CD4-positive, alpha-beta T cell (primary cell): ENCODE measurements around the gene SLC25A29. TPM values are rescaled to one million over a fixed set of nuclear protein-coding genes. Genes with fewer than 3 reads are reported as not detected.

Experiments
- ATAC-seq: fragments of 200-7000 bp; cut with Tn5 transposase; one replicate; pipeline ENCODE4 v1.10.0; 2022; ENCODE audit warnings: mild to moderate bottlenecking; ENCODE audit not compliant: poor library complexity
- CTCF ChIA-PET: fragments of 350-600 bp; sonication (Branson Sonifier 250); formaldehyde crosslinking; loops from one replicate; lab custom pipeline; 2021; ENCODE audit warnings: antibody characterized with exemption, inconsistent platforms; lab: Charles Lee
- POLR2A ChIA-PET: fragments of 350-600 bp; sonication (Branson Sonifier 250); formaldehyde crosslinking; loops from one replicate; lab custom pipeline; 2021; ENCODE audit warnings: antibody characterized with exemption, inconsistent platforms; lab: Charles Lee
- DNase-seq, 14 experiments: peaks; one replicate each; pipeline ENCODE4 v3.0.0-alpha.2; 2013 to 2020; ENCODE audit warnings: mixed read lengths in 2 of 14
- H3K27ac ChIP-seq, 2 donors: one replicate each; pipeline versions ENCODE4 v1.5.1 to v1.7.0; 2013; ENCODE audit warnings: low read length in 2 of 2, low read depth in 1 of 2, mild to moderate bottlenecking in 1 of 2
- H3K27me3 ChIP-seq, 2 experiments: 1 replicate in 1 of 2; 2 replicates in 1 of 2; pipeline versions ENCODE4 v1.6.1 to v1.7.0; 2013; ENCODE audit warnings: low read length in 2 of 2, control low read depth in 1 of 2, mild to moderate bottlenecking in 1 of 2, moderate library complexity in 1 of 2; ENCODE audit not compliant: insufficient read depth in 2 of 2, control insufficient read depth in 1 of 2
- H3K36me3 ChIP-seq: one replicate; pipeline ENCODE4 v1.6.1; 2013; ENCODE audit warnings: low read length, control low read depth; ENCODE audit not compliant: insufficient read depth
- H3K4me1 ChIP-seq: one replicate; pipeline ENCODE4 v1.6.1; 2013; ENCODE audit warnings: low read length, control low read depth; ENCODE audit not compliant: insufficient read depth
- H3K4me3 ChIP-seq: one replicate; pipeline ENCODE4 v1.5.1; 2013; ENCODE audit warnings: mild to moderate bottlenecking, low read length, moderate library complexity
- H3K9me3 ChIP-seq, 2 experiments: 1 replicate in 1 of 2; 2 replicates in 1 of 2; pipeline versions ENCODE4 v1.6.1 to v1.7.0; 2013; ENCODE audit warnings: low read length in 2 of 2, mild to moderate bottlenecking in 2 of 2, control low read depth in 1 of 2, moderate library complexity in 1 of 2; ENCODE audit not compliant: control insufficient read depth in 1 of 2, insufficient read depth in 1 of 2
- H3K27ac Mint-ChIP-seq: one replicate; pipeline ENCODE4 v1.8.0; 2020; ENCODE audit warnings: mixed read lengths
- H3K27me3 Mint-ChIP-seq: one replicate; pipeline ENCODE4 v1.8.0; 2021; ENCODE audit warnings: mixed read lengths
- H3K36me3 Mint-ChIP-seq: one replicate; pipeline ENCODE4 v1.8.0; 2021; ENCODE audit warnings: low read depth, mixed read lengths
- H3K4me1 Mint-ChIP-seq: one replicate; pipeline ENCODE4 v1.8.0; 2021; ENCODE audit warnings: low read depth, mixed read lengths
- H3K4me3 Mint-ChIP-seq: one replicate; pipeline ENCODE4 v1.8.0; 2020; ENCODE audit warnings: mild to moderate bottlenecking, mixed read lengths
- H3K9me3 Mint-ChIP-seq: one replicate; pipeline ENCODE4 v1.8.0; 2020; ENCODE audit warnings: mixed read lengths
- intact Hi-C, 2 experiments: fragments of 100-400 bp; cut with DNase I in 1 of 2; cut with micrococcal nuclease in 1 of 2; formaldehyde crosslinking; loops; one replicate each; pipeline versions ENCODE4 v1.15.1 to v1.9.0; 2023 to 2025; cut with DNase I, micrococcal nuclease
- microRNA-seq: library from miRNA; unstranded; fragments of <30 nt; microRNA quantifications from one replicate; pipeline ENCODE4 v1.2.0, GENCODE V29; 2021; ENCODE audit warnings: borderline microRNAs expressed, borderline replicate concordance
- total RNA-seq, 174 experiments: library from RNA in 2 of 174; stranded (reverse) in 2 of 174; gene quantifications; one replicate each; pipeline ENCODE4 v1.2.3 and lab custom pipeline; 2021 to 2026
- TF ChIP-seq, protein P1 (sequence below): fragments of 200-600 bp; IDR thresholded peaks from one replicate; pipeline ENCODE4 v1.8.0; 2022; ENCODE audit warnings: antibody characterized with exemption, mild to moderate bottlenecking

Gene SLC25A29
- total RNA-seq, 2 experiments from 2014 or later, result 2.5 TPM

DNA sequence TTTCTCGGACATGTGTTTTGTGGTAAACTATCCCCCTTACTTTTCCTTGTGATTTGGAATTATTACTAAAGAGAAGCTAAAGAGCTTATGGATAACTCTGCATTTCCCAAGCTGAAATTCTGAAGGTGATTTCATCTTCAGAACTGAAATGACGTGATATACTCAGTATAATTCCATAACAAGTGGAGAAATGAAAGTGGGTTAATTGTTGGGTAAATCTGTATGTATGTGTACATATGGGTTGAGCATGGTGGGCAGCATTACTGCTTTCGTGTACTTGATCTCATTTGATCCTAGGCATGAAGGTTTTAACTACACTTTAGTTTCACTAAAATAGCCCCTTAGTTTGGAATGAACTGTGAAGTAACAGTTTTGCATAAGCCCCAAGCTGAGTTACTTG, 63.2 kb downstream of the SLC25A29 start:
- H3K27me3 Mint-ChIP-seq, result no peaks in the 10 kb centered on the region
- H3K36me3 ChIP-seq, result peaks cover 4% of the 10 kb centered on the region
- H3K4me1 Mint-ChIP-seq, result peaks cover 62% of the 10 kb centered on the region
- DNase-seq, result no peak
- peak overlapping the region; percentile 98 for H3K27ac Mint-ChIP-seq
- H3K27me3 ChIP-seq, result no peaks in the 10 kb centered on the region
- H3K36me3 Mint-ChIP-seq, result peaks cover 35% of the 10 kb centered on the region
- peaks cover 58% of the 10 kb centered on the region for H3K4me1 ChIP-seq
- H3K4me3 Mint-ChIP-seq, result peak overlapping the region; percentile 81
- TF ChIP-seq, protein P1, sequence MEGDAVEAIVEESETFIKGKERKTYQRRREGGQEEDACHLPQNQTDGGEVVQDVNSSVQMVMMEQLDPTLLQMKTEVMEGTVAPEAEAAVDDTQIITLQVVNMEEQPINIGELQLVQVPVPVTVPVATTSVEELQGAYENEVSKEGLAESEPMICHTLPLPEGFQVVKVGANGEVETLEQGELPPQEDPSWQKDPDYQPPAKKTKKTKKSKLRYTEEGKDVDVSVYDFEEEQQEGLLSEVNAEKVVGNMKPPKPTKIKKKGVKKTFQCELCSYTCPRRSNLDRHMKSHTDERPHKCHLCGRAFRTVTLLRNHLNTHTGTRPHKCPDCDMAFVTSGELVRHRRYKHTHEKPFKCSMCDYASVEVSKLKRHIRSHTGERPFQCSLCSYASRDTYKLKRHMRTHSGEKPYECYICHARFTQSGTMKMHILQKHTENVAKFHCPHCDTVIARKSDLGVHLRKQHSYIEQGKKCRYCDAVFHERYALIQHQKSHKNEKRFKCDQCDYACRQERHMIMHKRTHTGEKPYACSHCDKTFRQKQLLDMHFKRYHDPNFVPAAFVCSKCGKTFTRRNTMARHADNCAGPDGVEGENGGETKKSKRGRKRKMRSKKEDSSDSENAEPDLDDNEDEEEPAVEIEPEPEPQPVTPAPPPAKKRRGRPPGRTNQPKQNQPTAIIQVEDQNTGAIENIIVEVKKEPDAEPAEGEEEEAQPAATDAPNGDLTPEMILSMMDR, result no peak
- no peak for ATAC-seq
- intact Hi-C loops, result loop anchor here in 1 of 2 experiments (2.0 to 5.0 kb wide), 3 partner anchors 42 to 271 kb away; partner anchors contain the start of gene EVL
- H3K4me3 ChIP-seq, result no peak overlapping the region
- no peak overlapping the region for H3K27ac ChIP-seq
- no peaks in the 10 kb centered on the region for H3K9me3 Mint-ChIP-seq
- H3K9me3 ChIP-seq, result no peaks in the 10 kb centered on the region
- ChIA-PET CTCF (interaction anchor here (0.9 to 1.3 kb wide), 3 partner anchors 34 to 135 kb away, joined by 3 to 4 read pairs (median 3); no protein-coding TSS in a partner anchor), POLR2A (interaction anchor here (5.0 kb wide), 1 partner anchor 20 kb away, joined by 69 read pairs; no protein-coding TSS in a partner anchor)

DNA sequence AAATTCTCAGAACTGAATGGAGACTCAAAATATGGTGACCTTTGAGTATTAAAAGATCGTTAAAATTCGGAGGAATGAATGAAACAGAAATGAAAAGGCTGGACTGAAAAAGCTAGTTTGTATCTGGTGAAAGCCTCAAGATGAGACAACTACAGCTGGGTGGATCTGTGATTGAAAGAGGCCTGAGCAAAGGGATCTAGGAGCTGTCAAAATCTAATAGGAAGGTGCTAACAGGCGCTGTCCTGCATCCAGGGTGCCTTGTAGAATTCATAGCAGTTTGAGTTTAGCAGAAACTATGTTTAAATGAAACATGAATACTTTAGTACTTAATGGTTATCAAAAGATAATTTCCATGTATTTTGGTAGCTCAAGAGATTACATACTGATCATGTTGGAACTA, 65.0 kb downstream of the SLC25A29 start:
- H3K36me3 ChIP-seq, result peaks cover 4% of the 10 kb centered on the region
- peak overlapping the region; percentile 78 for H3K4me3 ChIP-seq
- TF ChIP-seq, protein P1, result no peak
- CTCF ChIA-PET, result interaction anchor here (0.6 to 2.3 kb wide), 7 partner anchors 19 to 173 kb away, joined by 3 to 10 read pairs (median 5); no protein-coding TSS in a partner anchor
- H3K4me1 ChIP-seq, result peaks cover 53% of the 10 kb centered on the region
- no peaks in the 10 kb centered on the region for H3K27me3 ChIP-seq
- intact Hi-C loops, result loop anchor here (2.0 to 5.0 kb wide), 3 partner anchors 44 to 269 kb away; partner anchors contain the start of gene EVL (in 1 of the 2)
- no peaks in the 10 kb centered on the region for H3K27me3 Mint-ChIP-seq
- peak overlapping the region; percentile 97 for H3K4me3 Mint-ChIP-seq
- no peaks in the 10 kb centered on the region for H3K9me3 Mint-ChIP-seq
- POLR2A ChIA-PET, result interaction anchor here (0.7 to 5.0 kb wide), 15 partner anchors 17 to 636 kb away, joined by 3 to 69 read pairs (median 5); partner anchors contain the start of genes CCDC85C and EVL
- H3K4me1 Mint-ChIP-seq, result peaks cover 63% of the 10 kb centered on the region
- peak overlapping the region; percentile 98 for H3K27ac Mint-ChIP-seq
- DNase-seq (no peak), ATAC-seq (no peak)
- H3K9me3 ChIP-seq, result no peaks in the 10 kb centered on the region
- H3K36me3 Mint-ChIP-seq, result peaks cover 36% of the 10 kb centered on the region
- H3K27ac ChIP-seq, result peak overlapping the region; percentile 82 to 86

Small RNA genes lying within 50 kb of the gene (microRNA-seq; reads per million reads assigned to microRNA genes)
- gene MIR345 (8.1 reads per million, percentile 35 among the genes with 10 or more reads in this experiment), gene MIR6764 (not detected)

Other genes starting within 250 kb of the SLC25A29 start
- gene EVL, start 241.0 kb downstream of the SLC25A29 start, total RNA-seq, result 100 to 1,000 TPM; 660 to 678 TPM
- under 1 TPM in 1 of 2 experiments, not detected in 1; 0.11 TPM for gene DEGS2, start 146.8 kb downstream of the SLC25A29 start, total RNA-seq
- gene YY1, start 67.3 kb downstream of the SLC25A29 start, total RNA-seq, result 10 to 100 TPM; 68.9 to 70.4 TPM
- not detected for gene SLC25A47, start 16.9 kb upstream of the SLC25A29 start, total RNA-seq
- 1 to 10 TPM; 2.0 to 2.4 TPM for gene WDR25, start 70.0 kb upstream of the SLC25A29 start, total RNA-seq